IPS-NIHi7 (cell line): ENCODE results near the gene ADSL.
"Not testable (repeated sequence)": the region's sequence is repeated elsewhere in the genome, so short reads cannot be mapped to it uniquely, and the experiment has no call there.

ENCODE experiments used
- DNase-seq: peaks from one replicate; pipeline ENCODE4 v3.0.0; 2012; ENCODE audit warnings: mixed read lengths; ENCODE audit errors: extremely low spot score

ADSL gene

DNA sequence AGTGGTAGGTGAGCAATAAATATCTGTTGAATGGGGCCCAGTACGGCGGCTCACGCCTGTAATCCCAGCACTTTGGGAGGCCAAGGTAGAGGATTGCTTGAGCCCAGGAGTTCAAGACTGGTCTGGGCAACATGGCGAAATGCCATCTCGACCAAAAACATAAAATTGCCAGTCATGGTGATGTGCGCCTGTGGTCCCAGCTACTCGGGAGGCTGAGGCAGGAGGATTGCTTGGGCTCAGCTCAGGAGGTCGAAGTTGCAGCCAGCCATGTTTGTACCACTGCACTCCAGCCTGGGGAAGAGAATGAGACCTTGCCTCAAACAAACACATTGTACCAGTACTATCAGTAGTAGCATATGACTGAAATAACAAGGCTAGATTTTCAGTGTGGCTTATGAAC is 28.3 kb downstream of the ADSL start:
- DNase-seq = no peak

DNA sequence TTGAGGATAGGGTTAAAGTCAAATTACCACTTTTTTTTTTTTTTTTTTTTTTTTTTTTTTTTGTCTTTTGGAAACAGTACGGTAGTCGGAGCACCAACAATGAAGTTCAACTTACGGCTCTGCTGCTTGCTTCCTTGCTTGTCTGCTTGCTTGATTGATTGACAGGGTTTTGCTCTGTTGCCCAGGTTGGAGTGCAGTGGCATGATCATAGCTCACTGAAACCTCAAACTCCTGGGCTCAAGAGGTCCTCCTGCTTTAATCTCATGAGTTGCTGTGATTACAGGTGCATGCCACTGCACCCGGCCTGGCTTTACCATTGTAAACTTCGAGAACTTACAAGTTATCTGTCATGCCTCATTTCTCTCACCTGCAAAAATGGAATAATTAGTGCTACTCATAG is 29.8 kb downstream of the ADSL start:
- DNase-seq = no peak

DNA sequence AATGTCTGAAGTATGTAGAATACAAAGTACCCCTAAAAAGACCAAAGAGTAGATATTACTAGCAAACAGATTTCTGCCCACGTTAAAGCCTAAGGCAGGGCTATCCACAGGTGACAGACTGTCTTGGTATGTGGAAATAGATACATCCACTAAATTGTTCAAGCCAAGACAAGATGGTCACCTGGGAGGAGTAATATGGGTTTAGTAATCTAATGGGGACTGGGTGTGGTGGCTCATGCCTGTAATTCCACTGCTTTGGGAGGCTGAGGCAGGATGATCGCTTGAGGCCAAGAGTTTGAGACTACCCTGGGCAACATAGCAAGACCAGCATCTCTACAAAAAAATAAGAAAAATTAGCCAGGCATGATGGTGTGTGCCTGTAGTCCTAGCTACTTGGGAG is 31.6 kb downstream of the ADSL start:
- no peak for DNase-seq

DNA sequence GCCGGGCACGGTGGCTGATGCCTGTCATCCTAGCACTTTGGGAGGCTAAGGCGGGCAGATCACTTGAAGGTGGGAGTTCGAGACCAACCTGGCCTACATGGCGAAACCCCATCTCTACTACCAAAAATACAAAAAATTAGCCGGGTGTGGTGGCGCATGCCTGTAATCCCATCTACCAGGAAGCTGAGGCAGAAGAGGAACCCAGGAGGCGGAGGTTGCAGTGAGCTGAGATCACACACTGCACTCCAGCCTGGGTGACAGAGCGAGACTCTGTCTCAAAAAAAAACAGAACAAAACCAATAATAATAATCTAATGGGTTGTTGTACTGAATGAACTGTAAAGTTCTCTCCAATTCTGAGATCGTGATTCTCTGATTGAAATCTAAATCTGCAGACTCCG is 32.1 kb downstream of the ADSL start:
- DNase-seq = not testable (repeated sequence)

DNA sequence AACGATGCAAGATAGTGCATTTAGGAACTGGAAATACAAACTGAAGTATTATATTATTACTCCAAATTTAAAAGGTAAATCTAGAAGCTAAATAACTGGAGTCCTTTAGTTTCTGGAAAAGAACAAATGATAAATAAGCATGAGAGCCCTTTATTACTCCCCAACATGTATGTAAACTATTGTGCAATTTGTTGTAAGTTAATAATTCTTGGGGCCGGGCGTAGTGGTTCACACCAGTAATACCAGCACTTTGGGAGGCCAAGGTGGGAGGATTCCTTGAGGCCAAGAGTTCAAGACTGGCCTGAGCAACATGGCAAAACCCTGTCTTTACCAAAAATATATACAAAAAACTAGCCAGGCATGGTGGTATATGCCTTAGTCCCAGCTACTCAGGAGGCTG is 35.2 kb downstream of the ADSL start:
- DNase-seq = no peak

DNA sequence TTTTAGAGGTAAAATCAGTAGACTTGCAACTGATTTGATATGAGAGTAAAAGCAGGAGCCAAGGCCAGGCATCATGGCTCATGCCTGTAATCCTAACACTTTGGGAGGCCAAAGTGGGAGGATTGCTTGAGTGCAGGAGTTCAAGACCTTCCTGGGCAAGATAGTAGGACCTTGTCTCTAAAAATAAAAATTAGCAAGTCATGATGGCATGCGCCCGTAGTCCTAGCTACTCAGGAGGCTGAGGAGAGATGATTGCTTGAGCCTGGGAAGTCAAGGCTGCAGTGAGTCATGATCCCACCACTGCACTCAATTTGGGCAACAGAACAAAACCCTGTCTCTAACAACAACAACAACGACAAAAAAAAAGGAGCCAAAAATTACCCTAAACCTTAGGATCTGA is 37.6 kb downstream of the ADSL start:
- no peak for DNase-seq

DNA sequence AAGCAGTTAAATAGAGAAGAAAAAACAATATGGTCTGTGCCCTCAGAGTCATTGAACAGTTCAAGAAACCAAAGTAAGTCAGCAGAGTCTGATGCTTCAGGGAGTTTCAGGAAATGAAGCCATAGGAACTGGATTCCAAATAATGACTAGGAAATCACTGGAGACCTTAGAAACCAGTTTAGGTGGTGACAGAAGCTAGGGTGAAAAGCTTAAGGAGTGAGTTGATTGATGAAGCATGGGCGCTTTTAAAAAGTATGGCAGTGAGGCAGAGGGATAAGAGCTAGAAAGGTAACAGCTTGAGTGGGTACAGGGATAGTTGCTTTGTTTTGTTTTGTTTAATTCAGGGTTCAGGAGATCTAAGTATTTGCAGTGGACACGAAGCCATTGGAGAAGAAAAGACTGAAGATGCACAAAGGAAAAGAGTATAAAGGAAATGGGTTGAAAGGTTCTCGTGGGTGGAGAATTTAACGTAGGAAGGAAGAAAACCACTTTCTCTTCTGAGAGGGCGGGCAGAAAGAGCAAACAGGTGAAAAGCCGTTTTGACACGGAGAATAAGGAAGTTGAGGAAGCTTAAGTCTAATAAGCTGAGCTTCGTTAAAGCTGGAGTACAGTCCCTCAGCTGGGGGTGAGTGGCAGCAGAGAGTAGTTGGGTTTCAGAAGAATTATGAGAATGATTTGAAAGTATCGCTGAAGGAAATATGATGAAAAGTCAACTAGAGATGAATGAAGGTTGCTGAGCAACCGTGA is 38.9 kb downstream of the ADSL start:
- DNase-seq = no peak

DNA sequence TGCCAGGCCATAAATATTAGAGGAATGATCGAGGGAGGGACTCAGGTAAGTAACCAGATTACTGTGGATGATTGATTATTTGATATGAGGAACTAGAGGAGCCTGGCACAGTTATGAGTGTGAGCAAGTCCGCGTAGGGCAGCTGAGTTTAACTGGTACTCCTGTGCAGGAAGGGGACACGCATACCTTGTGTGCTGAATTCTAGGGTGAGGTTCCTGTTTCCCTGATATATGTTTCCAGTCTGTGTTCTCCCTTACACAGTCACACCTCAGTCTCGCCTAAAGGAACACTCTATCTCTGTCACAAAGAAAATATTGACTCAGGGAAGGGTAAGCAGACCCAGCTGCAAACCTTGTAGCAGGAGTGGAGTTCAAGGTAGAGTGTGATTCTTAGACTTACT is 41.4 kb downstream of the ADSL start:
- DNase-seq = no peak

DNA sequence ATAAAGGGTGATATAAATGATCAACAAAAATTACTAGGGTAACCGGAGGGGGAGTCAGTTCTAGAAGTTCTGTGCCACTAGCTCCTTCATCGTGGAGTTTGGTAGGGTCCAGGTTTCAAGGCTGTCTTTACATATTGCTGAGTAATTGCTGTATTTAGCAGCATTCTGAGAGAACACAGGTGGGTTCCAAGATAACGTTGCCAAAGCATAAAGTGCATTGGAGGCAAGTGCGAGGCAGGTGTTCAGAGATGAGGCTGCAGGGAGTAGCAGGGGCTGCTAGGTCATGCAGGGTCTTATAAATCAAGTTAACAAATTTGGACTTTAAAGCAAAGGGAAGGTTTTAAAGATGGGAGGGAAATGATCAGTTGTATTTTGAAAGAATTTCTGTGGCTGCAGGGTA is 41.9 kb downstream of the ADSL start:
- DNase-seq = no peak

DNA sequence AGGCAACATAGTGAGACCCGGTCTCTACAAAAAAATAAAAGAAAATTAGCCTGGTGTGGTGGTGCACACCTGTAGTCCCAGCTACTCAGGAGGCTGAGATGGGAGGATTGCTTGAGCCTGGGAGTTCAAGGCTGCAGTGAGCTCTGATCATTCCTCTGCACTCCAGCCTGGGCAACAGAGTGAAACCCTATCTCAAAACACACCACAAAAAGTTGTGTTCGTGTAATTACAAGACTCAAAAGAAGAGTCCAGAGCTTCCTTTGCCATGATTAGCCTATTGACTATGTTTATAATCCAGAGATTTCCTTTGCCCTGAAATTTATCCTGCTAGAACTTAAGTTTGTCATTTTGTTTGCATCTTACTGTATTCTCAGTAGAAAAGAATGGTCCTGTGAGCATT is 45.1 kb downstream of the ADSL start:
- DNase-seq = no peak

DNA sequence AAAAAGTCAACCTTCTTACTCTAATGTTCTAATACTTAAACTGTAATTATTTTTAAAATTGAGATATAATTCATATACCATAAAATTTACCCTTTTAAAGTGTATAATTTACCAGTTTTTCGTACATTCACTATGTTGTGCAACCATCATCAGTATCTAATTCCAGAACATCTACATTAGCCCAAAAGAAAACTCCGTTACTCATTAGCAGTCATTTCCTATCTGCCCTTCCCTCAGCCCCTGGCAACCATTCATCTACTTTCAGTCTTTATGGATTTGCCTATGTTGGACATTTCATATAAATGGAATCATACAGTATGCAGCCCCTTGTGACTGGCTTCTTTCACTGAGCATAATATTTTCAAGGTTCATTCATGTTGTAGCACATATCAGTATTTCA is 46.3 kb downstream of the ADSL start:
- DNase-seq = no peak

DNA sequence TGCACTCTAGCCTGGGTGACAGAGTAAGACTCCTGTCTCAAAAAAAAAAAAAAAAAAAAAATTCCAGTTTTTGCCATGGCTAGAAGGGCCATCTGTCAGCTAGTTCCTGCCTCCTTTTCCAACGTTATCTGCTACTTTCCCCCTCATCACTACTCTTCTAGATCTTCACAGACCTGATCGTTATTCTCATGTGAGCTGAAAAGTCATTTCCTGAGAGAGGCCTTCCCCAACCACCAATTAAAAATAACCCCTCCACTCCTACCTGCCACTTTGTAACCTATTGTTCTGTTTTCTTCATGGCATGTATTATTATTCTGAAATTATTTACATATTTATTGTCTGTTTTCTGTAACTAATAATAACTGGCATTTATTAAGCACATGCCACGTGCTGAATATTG is 48.3 kb downstream of the ADSL start:
- no peak for DNase-seq

DNA sequence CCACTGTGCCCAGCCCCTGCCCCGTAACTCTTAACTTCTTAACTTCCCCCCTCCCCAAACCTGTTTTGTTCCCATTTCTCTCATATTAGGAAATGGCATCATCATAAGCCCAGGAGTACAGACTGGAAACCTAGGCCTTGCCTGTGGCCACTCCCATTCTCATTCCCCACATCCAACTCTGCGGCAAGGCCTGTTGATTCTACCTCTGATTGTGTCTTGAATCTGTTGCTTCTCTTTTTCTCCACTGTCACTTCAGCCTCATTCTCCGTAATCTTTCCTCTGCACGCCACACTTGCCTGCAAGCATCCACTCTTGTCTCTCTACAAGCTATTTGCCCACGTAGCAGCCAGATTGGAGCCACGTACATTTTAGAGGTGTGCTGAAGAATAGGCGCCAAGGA is 49.3 kb downstream of the ADSL start:
- DNase-seq = no peak

DNA sequence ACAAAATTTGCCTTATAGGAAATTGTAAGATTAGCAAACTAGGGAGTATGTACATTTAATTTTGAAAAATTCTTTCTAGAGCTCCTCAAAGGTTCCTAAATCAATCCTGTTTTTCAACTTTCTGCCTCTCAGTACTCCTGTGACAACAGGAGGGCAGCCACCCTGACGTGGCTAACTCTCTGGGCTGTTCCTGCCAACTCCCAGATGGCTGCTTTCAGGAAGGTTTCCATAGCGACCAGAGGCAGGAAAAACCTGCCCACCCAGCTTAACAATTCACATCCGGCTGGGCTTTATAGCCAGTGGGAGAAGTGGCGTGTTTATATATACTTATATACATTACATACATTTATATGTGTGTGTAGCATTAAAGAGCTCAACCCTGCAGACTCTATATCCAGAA is 50.6 kb downstream of the ADSL start:
- peak; percentile 76 for DNase-seq

DNA sequence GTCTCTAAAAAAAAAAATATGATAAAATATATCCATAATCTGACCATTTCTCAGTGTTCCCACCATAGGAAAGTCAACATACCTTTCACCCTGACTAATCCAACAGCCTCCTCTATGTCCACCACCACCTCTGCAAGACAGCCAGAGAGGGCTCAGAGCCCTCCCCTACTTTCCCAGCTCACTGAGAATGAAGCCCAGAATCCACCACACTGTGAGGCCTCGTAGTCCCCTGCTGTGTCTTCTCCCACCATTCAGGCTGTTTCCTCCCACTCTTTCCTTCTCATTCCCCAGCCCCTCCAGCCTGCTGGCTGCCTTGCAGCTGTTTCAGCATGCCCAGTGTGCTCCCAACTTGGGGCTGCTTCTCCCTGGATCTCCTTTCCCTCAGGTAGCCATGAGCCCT is 51.1 kb downstream of the ADSL start:
- DNase-seq = peak; percentile 48

DNA sequence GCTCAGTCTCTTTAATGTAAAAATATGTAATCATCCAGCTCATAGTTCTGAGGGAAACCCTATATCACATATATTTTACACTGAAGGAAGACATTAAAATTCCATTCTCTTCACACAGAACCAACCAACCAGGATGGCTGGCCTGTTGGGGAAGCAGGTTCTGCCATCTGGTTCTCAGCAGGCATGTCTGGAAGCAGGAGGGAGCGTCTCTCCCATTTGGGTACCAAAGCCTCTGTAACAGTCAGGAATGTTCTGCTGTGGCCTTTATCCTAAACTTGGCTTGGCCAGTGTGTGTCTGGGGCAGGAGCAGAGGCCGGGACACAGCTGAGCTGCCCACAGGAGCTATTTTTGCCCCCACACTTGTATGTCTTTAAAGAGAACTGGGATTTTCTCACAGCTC is 53.3 kb downstream of the ADSL start:
- DNase-seq = no peak

DNA sequence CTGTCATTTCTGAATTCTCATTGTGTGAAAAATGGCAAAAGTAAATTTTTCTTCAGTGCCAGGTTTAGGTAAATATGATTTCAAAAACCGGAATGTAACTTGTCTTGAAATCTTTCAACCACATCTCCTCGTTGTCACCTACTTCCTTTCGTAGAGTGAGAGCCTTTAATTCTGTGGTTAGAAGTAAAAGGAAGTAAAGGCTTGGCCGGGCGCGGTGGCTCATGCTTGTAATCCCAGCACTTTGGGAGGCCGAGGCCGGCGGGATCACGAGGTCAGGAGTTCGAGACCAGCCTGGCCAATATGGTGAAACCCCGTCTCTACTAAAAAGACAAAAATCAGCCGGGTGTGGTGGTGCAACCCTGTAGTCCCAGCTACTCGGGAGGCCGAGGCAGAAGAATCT is 53.9 kb downstream of the ADSL start:
- no peak for DNase-seq

DNA sequence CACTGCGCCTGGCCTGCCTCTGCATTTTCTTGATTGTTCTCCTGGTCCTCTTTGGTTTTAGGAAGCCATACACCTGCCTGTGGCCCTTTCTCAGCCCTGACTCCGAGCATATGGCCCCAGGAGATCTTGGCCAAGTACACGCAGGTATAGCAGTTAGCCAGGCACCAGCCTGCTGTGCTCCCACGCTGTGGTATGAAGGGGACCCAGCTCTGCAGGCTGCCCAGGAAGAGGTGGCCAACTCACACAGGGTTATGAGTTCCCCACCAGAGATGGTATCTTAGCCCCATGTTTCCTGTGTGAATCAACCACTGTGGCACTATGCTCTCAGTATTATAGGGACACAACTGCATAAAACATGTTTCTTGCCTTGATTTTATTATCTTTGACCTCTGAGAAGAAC is 55.2 kb downstream of the ADSL start:
- DNase-seq = no peak

DNA sequence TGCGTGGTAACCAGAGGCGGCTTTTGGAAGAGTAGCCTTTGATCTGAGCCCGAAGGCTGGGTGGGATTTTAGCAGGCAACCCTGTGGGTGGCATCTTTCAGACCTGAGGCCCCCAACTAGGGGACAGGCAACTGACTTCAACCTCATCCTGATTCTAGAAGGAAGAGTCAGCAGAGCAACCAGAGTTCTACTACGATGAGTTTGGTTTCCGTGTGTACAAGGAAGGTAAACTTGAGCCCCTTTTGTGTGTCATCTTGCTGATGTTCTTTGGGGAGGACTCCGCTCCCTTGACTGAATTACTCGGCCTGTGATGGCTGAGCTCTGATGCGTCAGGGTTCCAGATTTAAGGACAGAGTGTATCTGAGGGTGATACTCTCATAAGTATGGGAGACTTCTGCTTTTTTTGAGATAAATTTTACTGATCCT is 55.7 kb downstream of the ADSL start:
- DNase-seq = no peak

DNA sequence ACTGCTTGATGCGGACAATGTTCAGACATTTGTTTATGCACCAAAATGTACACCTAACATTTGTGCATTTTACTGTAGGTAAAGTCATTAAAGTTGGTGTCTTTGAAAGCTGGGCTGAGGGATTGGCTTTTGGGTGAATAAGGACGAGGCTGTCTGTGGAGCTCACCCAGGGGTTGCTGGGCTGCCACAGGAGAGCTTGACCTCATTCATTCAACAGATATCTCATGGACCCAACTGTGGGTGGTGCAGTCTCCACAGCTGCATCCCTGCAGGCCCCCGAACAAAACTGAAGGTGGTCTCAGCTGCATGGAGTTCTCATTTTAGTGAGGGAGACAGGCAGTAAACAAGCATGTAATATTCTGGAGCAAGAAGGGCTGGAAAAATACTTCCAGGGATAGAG is 56.8 kb downstream of the ADSL start:
- no peak for DNase-seq

DNA sequence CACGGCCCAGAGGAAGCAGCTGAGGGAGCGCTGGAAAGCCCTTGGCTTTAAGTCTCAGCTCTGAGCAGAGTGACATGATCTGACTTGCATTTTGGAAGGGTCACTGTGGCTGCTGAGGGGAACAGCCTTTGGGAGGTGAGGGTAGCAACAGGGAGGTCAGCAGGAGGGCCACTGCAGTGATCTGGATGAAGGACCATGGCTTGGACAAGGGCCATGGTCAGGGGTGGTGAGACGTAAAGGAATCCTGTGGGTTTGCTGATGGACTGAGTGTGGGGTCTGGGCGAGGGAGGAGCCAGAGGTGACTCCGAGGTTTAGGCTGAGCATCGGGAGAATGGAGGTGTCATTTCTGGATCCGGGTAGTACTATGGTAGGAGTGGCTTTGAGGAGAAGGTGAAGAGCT is 57.4 kb downstream of the ADSL start:
- no peak for DNase-seq

DNA sequence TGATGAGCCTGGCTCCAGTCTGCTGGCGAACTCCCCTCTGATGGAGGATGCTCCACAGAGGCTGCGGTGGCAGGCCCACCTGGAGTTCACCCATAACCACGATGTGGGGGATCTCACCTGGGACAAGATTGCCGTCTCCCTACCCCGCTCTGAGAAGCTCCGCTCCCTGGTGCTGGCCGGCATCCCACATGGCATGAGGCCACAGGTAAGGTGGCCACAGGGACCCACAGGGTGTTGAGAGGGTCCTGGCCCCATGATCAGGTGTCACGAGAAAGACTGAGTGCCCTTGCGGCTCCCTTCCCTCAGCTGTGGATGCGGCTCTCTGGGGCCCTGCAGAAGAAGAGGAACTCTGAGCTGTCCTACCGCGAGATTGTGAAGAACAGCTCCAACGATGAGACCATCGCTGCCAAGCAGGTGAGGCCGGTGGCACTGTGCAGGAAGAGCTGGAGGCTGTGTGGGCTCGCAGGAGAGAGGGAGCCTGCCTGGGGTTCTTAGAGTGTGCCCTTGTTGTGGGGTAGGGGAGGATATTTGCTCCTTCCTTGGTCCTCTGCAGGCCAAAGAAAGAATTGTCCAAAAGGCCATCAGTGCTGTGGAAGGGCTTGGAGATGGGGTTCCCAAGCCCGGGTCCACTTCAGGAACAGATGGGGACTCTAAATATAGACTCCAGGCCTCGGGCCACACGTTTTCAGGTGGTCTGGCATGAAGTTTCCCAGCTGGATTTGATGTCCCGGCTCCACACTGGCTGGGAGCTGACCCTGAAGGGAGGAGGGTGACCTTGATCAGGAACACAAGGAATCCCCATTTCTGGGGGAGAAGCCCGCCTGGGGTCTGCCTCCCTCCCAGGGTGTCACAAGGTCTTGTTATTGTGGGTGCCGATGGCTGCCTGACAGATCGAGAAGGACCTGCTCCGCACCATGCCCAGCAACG is 58.2 kb downstream of the ADSL start:
- DNase-seq = no peak
